Thyroid gland (tissue), 4 donors: Measurements from ENCODE around the gene MAP1A. TPM values are rescaled to one million over a fixed set of nuclear protein-coding genes. Genes with fewer than 3 reads are reported as not detected.

ENCODE experiments used
- DNase-seq, 2 donors: peaks; one replicate each; pipeline ENCODE4 v3.0.0-alpha.2; 2019
- H3K27ac ChIP-seq, 3 donors: fragments of 200-600 bp; sonication (generic); 1 replicate in 2 of 3; 2 replicates in 1 of 3; pipeline ENCODE4 v1.5.1; 2016 to 2019; ENCODE audit warnings: mild to moderate bottlenecking in 1 of 3, moderate library complexity in 1 of 3
- H3K27me3 ChIP-seq: fragments of 200-600 bp; sonication (generic); one replicate; pipeline ENCODE4 v1.5.1; 2019
- H3K36me3 ChIP-seq, 2 donors: fragments of 200-600 bp; sonication (generic); one replicate each; pipeline ENCODE4 v1.5.1; 2016 to 2019
- H3K4me1 ChIP-seq, 2 donors: fragments of 200-600 bp; sonication (generic); one replicate each; pipeline ENCODE4 v1.5.1; 2017 to 2019
- H3K4me3 ChIP-seq, 3 donors: fragments of 200-600 bp; sonication (generic); replicated peaks in 1 of 3; 1 replicate in 2 of 3; 2 replicates in 1 of 3; pipeline ENCODE4 v1.5.1; 2016; ENCODE audit warnings: mild to moderate bottlenecking in 1 of 3
- H3K9me3 ChIP-seq: fragments of 200-600 bp; sonication (generic); one replicate; pipeline ENCODE4 v1.5.1; 2017
- POLR2A ChIP-seq, 2 donors: fragments of 450-650 bp; IDR thresholded peaks; one replicate each; pipeline ENCODE4 v1.6.1; 2017; ENCODE audit warnings: antibody characterized with exemption in 2 of 2, mild to moderate bottlenecking in 2 of 2, moderate library complexity in 1 of 2
- WGBS, 2 donors: methylation state at CpG; one replicate each; pipeline ENCODE4 v1.1.5; 2017; 5-methylcytosine and 5-hydroxymethylcytosine counted together
- intact Hi-C: fragments of 100-400 bp; cut with DNase I; formaldehyde crosslinking; loops from one replicate; pipeline ENCODE4 v1.15.1; 2023
- total RNA-seq, 4 donors: library from RNA; depleted of rRNA; stranded (reverse); fragments of >200 nt; gene quantifications; one replicate each; pipeline ENCODE4 v1.2.3, GENCODE V29; 2016
- TF ChIP-seq, protein P1 (sequence below), 6 experiments: fragments of 200-600 bp in 3 of 6; fragments of 450-650 bp in 3 of 6; sonication (generic) in 3 of 6; IDR thresholded peaks; one replicate each; pipeline ENCODE4 v1.5.1; 2016 to 2019; ENCODE audit warnings: antibody characterized with exemption in 6 of 6, mild to moderate bottlenecking in 2 of 6, inconsistent platforms in 1 of 6, moderate library complexity in 1 of 6

Gene MAP1A
- total RNA-seq, 4 donors from 2014 or later: 12.4 to 27.1 (median 17.2) TPM

DNA sequence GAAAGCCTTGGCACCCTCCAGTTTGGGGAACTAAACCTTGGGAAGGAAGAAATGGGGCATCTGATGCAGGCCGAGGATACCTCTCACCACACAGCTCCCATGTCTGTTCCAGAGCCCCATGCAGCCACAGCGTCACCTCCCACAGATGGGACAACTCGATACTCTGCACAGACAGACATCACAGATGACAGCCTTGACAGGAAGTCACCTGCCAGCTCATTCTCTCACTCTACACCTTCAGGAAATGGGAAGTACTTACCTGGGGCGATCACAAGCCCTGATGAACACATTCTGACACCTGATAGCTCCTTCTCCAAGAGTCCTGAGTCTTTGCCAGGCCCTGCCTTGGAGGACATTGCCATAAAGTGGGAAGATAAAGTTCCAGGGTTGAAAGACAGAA is 7.7 kb downstream of the MAP1A start:
- no peak for TF ChIP-seq POLR2A (IDR thresholded peaks at IDR 0.05)
- TF ChIP-seq, protein P1, sequence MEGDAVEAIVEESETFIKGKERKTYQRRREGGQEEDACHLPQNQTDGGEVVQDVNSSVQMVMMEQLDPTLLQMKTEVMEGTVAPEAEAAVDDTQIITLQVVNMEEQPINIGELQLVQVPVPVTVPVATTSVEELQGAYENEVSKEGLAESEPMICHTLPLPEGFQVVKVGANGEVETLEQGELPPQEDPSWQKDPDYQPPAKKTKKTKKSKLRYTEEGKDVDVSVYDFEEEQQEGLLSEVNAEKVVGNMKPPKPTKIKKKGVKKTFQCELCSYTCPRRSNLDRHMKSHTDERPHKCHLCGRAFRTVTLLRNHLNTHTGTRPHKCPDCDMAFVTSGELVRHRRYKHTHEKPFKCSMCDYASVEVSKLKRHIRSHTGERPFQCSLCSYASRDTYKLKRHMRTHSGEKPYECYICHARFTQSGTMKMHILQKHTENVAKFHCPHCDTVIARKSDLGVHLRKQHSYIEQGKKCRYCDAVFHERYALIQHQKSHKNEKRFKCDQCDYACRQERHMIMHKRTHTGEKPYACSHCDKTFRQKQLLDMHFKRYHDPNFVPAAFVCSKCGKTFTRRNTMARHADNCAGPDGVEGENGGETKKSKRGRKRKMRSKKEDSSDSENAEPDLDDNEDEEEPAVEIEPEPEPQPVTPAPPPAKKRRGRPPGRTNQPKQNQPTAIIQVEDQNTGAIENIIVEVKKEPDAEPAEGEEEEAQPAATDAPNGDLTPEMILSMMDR (IDR thresholded peaks at IDR 0.05): no peak
- 87 to 91% methylated on average over 4 of the region's 4 CpGs for WGBS, 2 donors
- no peak overlapping the region for H3K4me3 ChIP-seq
- no peaks in the 10 kb centered on the region for H3K27me3 ChIP-seq
- H3K4me1 ChIP-seq: no peaks in the 10 kb centered on the region
- no peak overlapping the region for H3K27ac ChIP-seq
- no peaks in the 10 kb centered on the region for H3K9me3 ChIP-seq
- peaks cover 0 to 6% of the 10 kb centered on the region in 2 donors for H3K36me3 ChIP-seq
- intact Hi-C loops: no loop called here
- no peak for DNase-seq

GRCh38 chr15:43526261-43526930 is 9.0 kb downstream of the MAP1A start:
- Histone ChIP-seq H3K4me3 (no peak overlapping the region), H3K4me1 (no peaks in the 10 kb centered on the region), H3K27me3 (no peaks in the 10 kb centered on the region), H3K36me3 (peaks cover 0 to 6% of the 10 kb centered on the region in 2 donors), H3K27ac (no peak overlapping the region), H3K9me3 (no peaks in the 10 kb centered on the region)
- intact Hi-C loops: no loop called here
- WGBS, 2 donors: 87 to 89% methylated on average over 11 of the region's 11 CpGs
- no peak for DNase-seq
- TF ChIP-seq, protein P1 (IDR thresholded peaks at IDR 0.05): no peak
- TF ChIP-seq POLR2A (IDR thresholded peaks at IDR 0.05): no peak

GRCh38 chr15:43527016-43527801 is 9.8 kb downstream of the MAP1A start:
- TF ChIP-seq POLR2A (IDR thresholded peaks at IDR 0.05): no peak
- TF ChIP-seq, protein P1 (IDR thresholded peaks at IDR 0.05): no peak
- intact Hi-C loops: no loop called here
- H3K27ac ChIP-seq: no peak overlapping the region
- no peaks in the 10 kb centered on the region for H3K9me3 ChIP-seq
- no peak overlapping the region for H3K4me3 ChIP-seq
- 86 to 90% methylated on average over 8 to 9 of the region's 9 CpGs for WGBS, 2 donors
- DNase-seq: no peak
- peaks cover 0 to 2% of the 10 kb centered on the region in 2 donors for H3K36me3 ChIP-seq
- no peaks in the 10 kb centered on the region for H3K4me1 ChIP-seq
- no peaks in the 10 kb centered on the region for H3K27me3 ChIP-seq

DNA sequence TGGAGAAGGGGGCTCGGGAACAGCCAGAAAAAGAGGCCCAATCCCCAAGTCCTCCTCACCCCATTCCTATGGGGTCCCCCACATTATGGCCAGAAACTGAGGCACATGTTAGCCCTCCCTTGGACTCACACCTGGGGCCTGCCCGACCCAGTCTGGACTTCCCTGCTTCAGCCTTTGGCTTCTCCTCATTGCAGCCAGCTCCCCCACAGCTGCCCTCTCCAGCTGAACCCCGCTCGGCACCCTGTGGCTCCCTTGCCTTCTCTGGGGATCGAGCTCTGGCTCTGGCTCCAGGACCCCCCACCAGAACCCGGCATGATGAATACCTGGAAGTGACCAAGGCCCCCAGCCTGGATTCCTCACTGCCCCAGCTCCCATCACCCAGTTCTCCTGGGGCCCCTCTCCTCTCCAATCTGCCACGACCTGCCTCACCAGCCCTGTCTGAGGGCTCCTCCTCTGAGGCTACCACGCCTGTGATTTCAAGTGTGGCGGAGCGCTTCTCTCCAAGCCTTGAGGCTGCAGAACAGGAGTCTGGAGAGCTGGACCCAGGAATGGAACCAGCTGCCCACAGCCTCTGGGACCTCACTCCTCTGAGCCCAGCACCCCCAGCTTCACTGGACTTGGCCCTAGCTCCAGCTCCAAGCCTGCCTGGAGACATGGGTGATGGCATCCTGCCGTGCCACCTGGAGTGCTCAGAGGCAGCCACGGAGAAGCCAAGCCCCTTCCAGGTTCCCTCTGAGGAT is 10.6 kb downstream of the MAP1A start:
- DNase-seq: no peak
- H3K27ac ChIP-seq: no peak overlapping the region
- H3K4me1 ChIP-seq: no peaks in the 10 kb centered on the region
- no peaks in the 10 kb centered on the region for H3K27me3 ChIP-seq
- H3K36me3 ChIP-seq: no peaks in the 10 kb centered on the region
- H3K4me3 ChIP-seq: no peak overlapping the region
- intact Hi-C loops: no loop called here
- H3K9me3 ChIP-seq: no peaks in the 10 kb centered on the region
- TF ChIP-seq POLR2A (IDR thresholded peaks at IDR 0.05): no peak
- TF ChIP-seq, protein P1 (IDR thresholded peaks at IDR 0.05): no peak
- 85 to 87% methylated on average over 11 of the region's 12 CpGs for WGBS, 2 donors
